Measurements from ENCODE around the gene NIPAL3.

NIPAL3 gene

GRCh38 chr1:24503870-24504523, 88.4 kb downstream of the NIPAL3 start:
- H3K4me2 ChIP-seq (ENCODE audit: low read depth, low read length, poor library complexity, severe bottlenecking): peak overlapping the region; percentile 74
- H3K4me3 ChIP-seq (ENCODE audit: insufficient read depth, low read length, poor library complexity, severe bottlenecking): peak overlapping the region; percentile 73
- H3K9ac ChIP-seq (ENCODE audit: low read length): peak overlapping the region; percentile 84
- no peaks in the 10 kb centered on the region for H3K9me3 ChIP-seq (ENCODE audit: insufficient read depth, low read length)
- H3K27ac ChIP-seq (ENCODE audit: low read depth, low read length): no peak overlapping the region
- no peaks in the 10 kb centered on the region for H3K27me3 ChIP-seq (ENCODE audit: low read length)
- H2AFZ ChIP-seq (ENCODE audit: low read depth, low read length, severe bottlenecking): no peak overlapping the region
- peaks cover 32% of the 10 kb centered on the region for H3F3A ChIP-seq (ENCODE audit: insufficient read depth)
- no peaks in the 10 kb centered on the region for H3K79me2 ChIP-seq (ENCODE audit: insufficient read depth, low read length)
- no peaks in the 10 kb centered on the region for H4K20me1 ChIP-seq (ENCODE audit: low read depth, low read length)
- no peaks in the 10 kb centered on the region for H3K9me2 ChIP-seq (replicated peaks; ENCODE audit: insufficient read depth, low read length)
- TF ChIP-seq CTCF (IDR thresholded peaks at IDR 0.05; ENCODE audit: insufficient read depth, low read length, poor library complexity, severe bottlenecking): no peak
- no peak for TF ChIP-seq EZH2phosphoT487 (conservative IDR thresholded peaks at IDR 0.05; ENCODE audit: low read length)
- no peaks in the 10 kb centered on the region for H3K36me3 ChIP-seq (ENCODE audit: low read length)

GRCh38 chr1:24504560-24504959, 89.0 kb downstream of the NIPAL3 start:
- no peaks in the 10 kb centered on the region for H3K79me2 ChIP-seq (ENCODE audit: insufficient read depth, low read length)
- H3K9ac ChIP-seq (ENCODE audit: low read length): no peak overlapping the region
- TF ChIP-seq CTCF (IDR thresholded peaks at IDR 0.05; ENCODE audit: insufficient read depth, low read length, poor library complexity, severe bottlenecking) (no peak), EZH2phosphoT487 (conservative IDR thresholded peaks at IDR 0.05; ENCODE audit: low read length) (no peak)
- no peaks in the 10 kb centered on the region for H4K20me1 ChIP-seq (ENCODE audit: low read depth, low read length)
- H3K36me3 ChIP-seq (ENCODE audit: low read length): no peaks in the 10 kb centered on the region
- no peaks in the 10 kb centered on the region for H3K9me3 ChIP-seq (ENCODE audit: insufficient read depth, low read length)
- H3K27ac ChIP-seq (ENCODE audit: low read depth, low read length): no peak overlapping the region
- no peak overlapping the region for H2AFZ ChIP-seq (ENCODE audit: low read depth, low read length, severe bottlenecking)
- no peak overlapping the region for H3K4me3 ChIP-seq (ENCODE audit: insufficient read depth, low read length, poor library complexity, severe bottlenecking)
- H3K27me3 ChIP-seq (ENCODE audit: low read length): no peaks in the 10 kb centered on the region
- peak overlapping the region; percentile 74 for H3K4me2 ChIP-seq (ENCODE audit: low read depth, low read length, poor library complexity, severe bottlenecking)
- no peaks in the 10 kb centered on the region for H3K9me2 ChIP-seq (replicated peaks; ENCODE audit: insufficient read depth, low read length)
- peaks cover 32% of the 10 kb centered on the region for H3F3A ChIP-seq (ENCODE audit: insufficient read depth)

GRCh38 chr1:24505816-24506215, 90.2 kb downstream of the NIPAL3 start:
- Histone ChIP-seq H3K9me2 (replicated peaks; ENCODE audit: insufficient read depth, low read length) (no peaks in the 10 kb centered on the region), H3K4me2 (ENCODE audit: low read depth, low read length, poor library complexity, severe bottlenecking) (peak overlapping the region; percentile 45), H4K20me1 (ENCODE audit: low read depth, low read length) (no peaks in the 10 kb centered on the region), H2AFZ (ENCODE audit: low read depth, low read length, severe bottlenecking) (no peak overlapping the region), H3K36me3 (ENCODE audit: low read length) (no peaks in the 10 kb centered on the region), H3K27ac (ENCODE audit: low read depth, low read length) (no peak overlapping the region), H3K4me3 (ENCODE audit: insufficient read depth, low read length, poor library complexity, severe bottlenecking) (no peak overlapping the region), H3K9ac (ENCODE audit: low read length) (no peak overlapping the region), H3K79me2 (ENCODE audit: insufficient read depth, low read length) (no peaks in the 10 kb centered on the region), H3K27me3 (ENCODE audit: low read length) (no peaks in the 10 kb centered on the region), H3F3A (ENCODE audit: insufficient read depth) (peaks cover 29% of the 10 kb centered on the region), H3K9me3 (ENCODE audit: insufficient read depth, low read length) (no peaks in the 10 kb centered on the region)
- TF ChIP-seq EZH2phosphoT487 (conservative IDR thresholded peaks at IDR 0.05; ENCODE audit: low read length) (no peak), CTCF (IDR thresholded peaks at IDR 0.05; ENCODE audit: insufficient read depth, low read length, poor library complexity, severe bottlenecking) (no peak)

Data from SU-DHL-6 (cell line).